ENCODE results near the gene ZNF710.

ZNF710 gene

DNA sequence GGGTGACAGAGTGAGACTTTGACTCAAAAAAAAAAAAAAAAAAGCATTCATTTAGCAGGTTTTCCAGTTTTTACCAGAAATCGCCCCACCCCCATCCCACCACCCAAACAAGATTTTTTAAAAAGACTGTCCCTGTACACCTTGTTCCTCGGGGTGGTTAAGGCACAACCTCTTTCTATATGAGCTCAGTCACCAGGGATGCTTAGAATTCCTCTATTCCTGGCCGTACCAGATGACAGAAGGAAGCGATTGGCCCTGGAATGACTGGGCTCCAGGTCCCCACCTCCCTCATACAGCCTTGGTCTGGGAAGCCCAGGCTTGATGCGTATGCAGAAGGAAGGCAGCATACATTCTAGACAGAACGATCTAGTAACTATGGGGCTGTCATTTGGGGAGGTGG lies 75.6 kb downstream of the ZNF710 start:
- H3K27me3 Mint-ChIP-seq: no peaks in the 10 kb centered on the region
- DNase-seq: no peak
- no peak overlapping the region for H3K4me3 Mint-ChIP-seq
- H3K9me3 Mint-ChIP-seq: no peaks in the 10 kb centered on the region
- H3K27ac Mint-ChIP-seq: peak overlapping the region; percentile 50
- peaks cover 68% of the 10 kb centered on the region for H3K36me3 Mint-ChIP-seq (ENCODE audit: low read depth)
- peaks cover 14% of the 10 kb centered on the region for H3K4me1 Mint-ChIP-seq (ENCODE audit: low read depth)

- no peak overlapping the region for H3K4me3 Mint-ChIP-seq
- peaks cover 14% of the 10 kb centered on the region for H3K4me1 Mint-ChIP-seq (ENCODE audit: low read depth)
- no peaks in the 10 kb centered on the region for H3K27me3 Mint-ChIP-seq
- no peaks in the 10 kb centered on the region for H3K9me3 Mint-ChIP-seq
- peaks cover 66% of the 10 kb centered on the region for H3K36me3 Mint-ChIP-seq (ENCODE audit: low read depth)
- peak overlapping the region; percentile 72 for H3K27ac Mint-ChIP-seq
- DNase-seq: no peak
Measured at GRCh38 chr15:90078965-90079364, 77.8 kb downstream of the ZNF710 start.

DNA sequence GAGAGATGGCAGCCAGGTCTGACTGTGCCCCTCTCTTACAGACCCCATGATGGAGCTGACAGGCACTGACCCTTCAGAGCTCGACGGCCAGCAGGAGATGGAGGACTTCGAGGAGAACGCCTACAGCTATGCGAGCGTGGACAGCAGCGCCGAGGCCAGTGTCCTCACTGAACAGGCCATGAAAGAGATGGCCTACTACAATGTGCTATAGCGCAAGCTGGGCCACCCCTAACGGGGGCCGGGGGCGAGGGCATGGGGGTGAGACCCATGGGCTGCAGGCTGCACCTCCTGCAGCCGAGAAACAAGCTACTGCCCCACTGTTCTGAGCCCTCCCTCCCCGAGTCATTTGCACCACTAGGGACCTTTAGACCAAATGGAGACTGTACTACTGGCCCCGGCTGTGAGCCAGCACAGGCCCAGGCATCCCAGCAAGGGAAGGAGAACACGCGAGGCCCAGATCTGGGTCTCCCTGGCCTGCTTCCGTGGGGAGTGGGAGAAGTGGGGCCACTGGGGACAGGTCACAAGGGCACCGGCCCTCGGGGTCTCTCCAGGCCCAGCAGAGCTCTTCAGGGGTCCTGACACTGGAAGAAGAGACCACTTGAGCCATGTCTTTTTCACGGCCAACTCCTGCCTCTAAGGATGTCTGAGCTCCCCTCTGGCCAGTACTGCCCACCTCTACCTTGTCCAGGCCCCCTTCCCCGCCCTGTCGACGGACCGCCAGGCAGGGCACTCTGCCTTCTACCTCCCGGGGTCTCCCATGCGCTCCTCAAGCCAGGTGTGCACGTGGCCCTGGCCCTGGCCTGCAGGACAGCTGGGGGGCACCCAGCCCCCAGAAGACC lies 78.7 kb downstream of the ZNF710 start:
- Mint-ChIP-seq H3K4me1 (ENCODE audit: low read depth) (peaks cover 13% of the 10 kb centered on the region), H3K9me3 (no peaks in the 10 kb centered on the region), H3K4me3 (no peak overlapping the region), H3K36me3 (ENCODE audit: low read depth) (peaks cover 67% of the 10 kb centered on the region), H3K27me3 (no peaks in the 10 kb centered on the region), H3K27ac (no peak overlapping the region)
- no peak for DNase-seq

- Mint-ChIP-seq H3K27me3 (no peaks in the 10 kb centered on the region), H3K9me3 (no peaks in the 10 kb centered on the region), H3K4me1 (ENCODE audit: low read depth) (peaks cover 8% of the 10 kb centered on the region), H3K27ac (peak overlapping the region; percentile 19), H3K36me3 (ENCODE audit: low read depth) (peaks cover 69% of the 10 kb centered on the region), H3K4me3 (no peak overlapping the region)
- no peak for DNase-seq
Measured at GRCh38 chr15:90080458-90080755, 79.3 kb downstream of the ZNF710 start.

GRCh38 chr15:90080818-90081393 lies 79.8 kb downstream of the ZNF710 start:
- Mint-ChIP-seq H3K9me3 (no peaks in the 10 kb centered on the region), H3K36me3 (ENCODE audit: low read depth) (peaks cover 70% of the 10 kb centered on the region), H3K27ac (peak overlapping the region; percentile 52), H3K4me3 (no peak overlapping the region), H3K27me3 (no peaks in the 10 kb centered on the region), H3K4me1 (ENCODE audit: low read depth) (peaks cover 3% of the 10 kb centered on the region)
- no peak for DNase-seq

DNA sequence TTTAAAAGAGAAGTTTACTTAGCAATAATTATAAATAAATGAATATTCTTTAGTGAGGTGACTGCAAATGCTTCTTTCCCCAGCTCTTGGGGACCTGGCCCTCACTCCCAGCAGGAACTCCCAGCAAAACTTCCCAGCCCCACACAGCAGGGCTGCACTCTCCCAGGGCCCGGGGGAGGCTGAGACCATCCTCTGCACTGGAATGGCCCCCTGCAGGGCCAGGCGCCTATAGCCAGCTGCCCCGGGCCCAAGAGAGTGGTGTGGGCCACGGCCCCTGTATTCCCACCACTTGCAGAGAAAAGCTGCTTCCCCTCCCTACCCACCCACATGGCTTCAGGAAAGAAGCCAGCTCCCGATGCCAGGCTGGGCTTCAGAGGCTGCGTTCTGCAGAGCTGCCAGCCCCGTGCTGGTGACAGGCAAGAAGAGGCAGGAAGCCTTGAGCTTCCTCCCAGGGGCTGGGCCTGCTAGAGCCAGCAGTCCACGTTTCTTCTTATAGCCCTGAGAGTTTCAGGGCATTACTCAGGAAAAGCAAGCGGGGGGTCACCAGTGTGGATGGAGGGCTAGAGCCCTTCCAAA lies 81.1 kb downstream of the ZNF710 start:
- Mint-ChIP-seq H3K27me3 (no peaks in the 10 kb centered on the region), H3K9me3 (no peaks in the 10 kb centered on the region), H3K4me3 (no peak overlapping the region), H3K4me1 (ENCODE audit: low read depth) (peaks cover 4% of the 10 kb centered on the region), H3K27ac (peak overlapping the region; percentile 69), H3K36me3 (ENCODE audit: low read depth) (peaks cover 73% of the 10 kb centered on the region)
- DNase-seq: no peak

- no peak for DNase-seq
- H3K4me3 Mint-ChIP-seq: no peak overlapping the region
- H3K36me3 Mint-ChIP-seq (ENCODE audit: low read depth): peaks cover 77% of the 10 kb centered on the region
- H3K4me1 Mint-ChIP-seq (ENCODE audit: low read depth): peaks cover 6% of the 10 kb centered on the region
- H3K9me3 Mint-ChIP-seq: no peaks in the 10 kb centered on the region
- H3K27ac Mint-ChIP-seq: peak overlapping the region; percentile 57
- no peaks in the 10 kb centered on the region for H3K27me3 Mint-ChIP-seq
Measured at GRCh38 chr15:90083419-90083818, 82.3 kb downstream of the ZNF710 start.

- Mint-ChIP-seq H3K4me3 (no peak overlapping the region), H3K4me1 (ENCODE audit: low read depth) (peaks cover 6% of the 10 kb centered on the region), H3K36me3 (ENCODE audit: low read depth) (peaks cover 78% of the 10 kb centered on the region), H3K27me3 (no peaks in the 10 kb centered on the region), H3K9me3 (no peaks in the 10 kb centered on the region), H3K27ac (peak overlapping the region; percentile 57)
- DNase-seq: no peak
Measured at GRCh38 chr15:90083954-90084607, 83.0 kb downstream of the ZNF710 start.

GRCh38 chr15:90084876-90085423 lies 83.8 kb downstream of the ZNF710 start:
- Mint-ChIP-seq H3K9me3 (no peaks in the 10 kb centered on the region), H3K36me3 (ENCODE audit: low read depth) (peaks cover 85% of the 10 kb centered on the region), H3K27me3 (no peaks in the 10 kb centered on the region), H3K4me3 (no peak overlapping the region), H3K4me1 (ENCODE audit: low read depth) (peaks cover 6% of the 10 kb centered on the region), H3K27ac (peak overlapping the region; percentile 55)
- no peak for DNase-seq

- no peaks in the 10 kb centered on the region for H3K27me3 Mint-ChIP-seq
- H3K36me3 Mint-ChIP-seq (ENCODE audit: low read depth): peaks cover 85% of the 10 kb centered on the region
- H3K9me3 Mint-ChIP-seq: no peaks in the 10 kb centered on the region
- DNase-seq: no peak
- H3K4me3 Mint-ChIP-seq: no peak overlapping the region
- H3K4me1 Mint-ChIP-seq (ENCODE audit: low read depth): peaks cover 7% of the 10 kb centered on the region
- peak overlapping the region; percentile 50 for H3K27ac Mint-ChIP-seq
Measured at GRCh38 chr15:90085565-90085964, 84.4 kb downstream of the ZNF710 start.

DNA sequence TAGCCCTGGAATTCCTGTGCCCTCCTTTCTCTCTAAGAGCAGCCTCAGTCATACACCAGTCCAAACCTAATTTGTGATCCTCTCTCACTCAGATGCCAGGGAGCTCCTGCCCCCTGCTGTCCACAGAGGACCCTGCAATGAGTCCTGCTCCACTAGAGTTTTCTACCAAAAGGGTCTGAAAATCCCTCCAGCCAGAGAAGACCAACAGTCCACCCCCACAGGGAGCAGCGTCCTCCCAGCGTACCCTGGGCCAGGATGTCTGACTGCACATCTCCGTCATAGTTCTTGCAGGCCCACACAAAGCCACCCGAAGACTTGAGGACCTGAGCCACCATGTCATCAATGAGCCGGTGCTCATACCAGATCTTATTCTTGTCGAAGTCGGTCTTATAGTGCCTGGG lies 85.7 kb downstream of the ZNF710 start:
- peak; percentile 74 for DNase-seq
- no peaks in the 10 kb centered on the region for H3K27me3 Mint-ChIP-seq
- peaks cover 85% of the 10 kb centered on the region for H3K36me3 Mint-ChIP-seq (ENCODE audit: low read depth)
- no peaks in the 10 kb centered on the region for H3K9me3 Mint-ChIP-seq
- peak overlapping the region; percentile 30 for H3K27ac Mint-ChIP-seq
- no peak overlapping the region for H3K4me3 Mint-ChIP-seq
- H3K4me1 Mint-ChIP-seq (ENCODE audit: low read depth): peaks cover 10% of the 10 kb centered on the region

DNA sequence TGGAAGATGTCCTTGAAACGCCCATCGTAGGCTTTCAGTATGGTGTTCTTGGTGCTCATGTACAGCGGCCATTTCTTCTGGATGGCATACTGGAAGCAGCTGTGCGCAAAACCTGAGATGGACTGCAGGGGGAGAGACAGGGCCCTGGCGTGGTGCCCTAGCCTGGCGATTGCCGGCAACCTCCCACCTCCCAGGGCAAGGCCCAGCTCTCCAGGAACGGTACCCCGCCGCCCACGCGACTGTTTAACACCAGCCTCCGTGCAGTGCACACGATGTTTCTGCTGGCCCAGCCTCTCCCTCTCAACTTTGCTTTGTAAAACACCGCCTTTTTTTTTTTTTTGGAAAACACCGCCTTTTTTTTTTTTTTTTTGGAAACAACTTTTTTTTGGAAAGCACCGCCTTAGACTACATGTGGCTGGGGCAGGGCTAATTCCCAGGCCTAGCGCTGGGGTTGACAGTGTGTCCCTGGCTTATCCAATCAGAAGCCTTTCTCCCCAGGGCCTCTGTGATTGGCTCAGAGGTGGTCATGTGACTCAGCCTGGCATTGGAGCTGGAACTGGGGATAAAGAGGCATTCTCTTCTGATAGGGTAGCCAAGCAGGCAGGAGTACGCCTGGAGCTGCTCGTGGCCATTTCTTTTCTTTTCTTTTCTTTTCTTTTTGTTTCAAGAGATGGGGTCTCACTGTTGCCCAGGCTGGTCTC lies 86.5 kb downstream of the ZNF710 start:
- H3K36me3 Mint-ChIP-seq (ENCODE audit: low read depth): peaks cover 82% of the 10 kb centered on the region
- H3K4me1 Mint-ChIP-seq (ENCODE audit: low read depth): peaks cover 10% of the 10 kb centered on the region
- H3K27ac Mint-ChIP-seq: peak overlapping the region; percentile 44
- no peaks in the 10 kb centered on the region for H3K27me3 Mint-ChIP-seq
- DNase-seq: no peak
- H3K4me3 Mint-ChIP-seq: no peak overlapping the region
- H3K9me3 Mint-ChIP-seq: no peaks in the 10 kb centered on the region

DNA sequence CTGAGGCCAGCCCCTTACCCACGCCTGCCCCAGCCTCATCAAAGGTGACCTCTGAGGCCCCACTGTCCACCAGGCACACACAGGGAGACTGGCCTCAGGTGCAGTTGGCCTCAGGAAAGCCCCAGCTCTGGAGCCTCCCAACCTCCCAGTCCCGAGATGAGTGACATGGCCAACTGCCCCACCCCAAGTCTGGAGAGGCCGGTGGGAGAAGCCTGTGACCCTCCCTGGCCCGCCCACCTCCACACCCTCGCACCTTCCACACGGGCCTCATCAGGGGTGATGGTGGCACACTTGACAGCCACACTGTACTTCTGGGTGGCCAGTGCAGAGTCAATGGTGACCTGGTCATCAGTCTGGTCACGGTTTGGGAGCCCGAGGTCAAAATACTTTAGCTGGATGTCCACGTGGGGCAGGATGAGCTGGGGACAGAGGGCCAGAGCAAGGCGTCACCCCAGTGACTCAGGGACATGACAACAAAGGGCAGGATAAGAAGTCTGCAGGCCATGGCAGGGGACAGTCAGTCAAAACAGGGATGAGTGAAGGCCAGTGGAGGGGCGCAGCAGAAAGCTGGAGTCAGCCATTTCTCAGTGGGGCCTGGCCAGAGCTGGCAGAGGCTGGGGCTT lies 89.2 kb downstream of the ZNF710 start:
- DNase-seq: no peak
- H3K27ac Mint-ChIP-seq: peak overlapping the region; percentile 35
- H3K27me3 Mint-ChIP-seq: no peaks in the 10 kb centered on the region
- H3K4me3 Mint-ChIP-seq: no peak overlapping the region
- H3K36me3 Mint-ChIP-seq (ENCODE audit: low read depth): peaks cover 60% of the 10 kb centered on the region
- H3K9me3 Mint-ChIP-seq: no peaks in the 10 kb centered on the region
- H3K4me1 Mint-ChIP-seq (ENCODE audit: low read depth): peaks cover 26% of the 10 kb centered on the region

Data from activated T-cell treated with anti-CD3 and anti-CD28 coated beads, Interleukin-2, amount 50 U/mL, for 24 hours (primary cell).